ENCODE data around the gene SLC35C1. TPM values are rescaled to one million over a fixed set of nuclear protein-coding genes. Genes with fewer than 3 reads are reported as not detected.

SLC35C1 gene
- polyA plus RNA-seq, 1 experiment: 4.7 TPM

GRCh38 chr11:45847911-45848316 lies 43.0 kb downstream of the SLC35C1 start:
- no peaks in the 10 kb centered on the region for H3K9me3 ChIP-seq (ENCODE audit: control insufficient read depth, insufficient read depth, low read length)
- H3K27ac ChIP-seq (ENCODE audit: low read depth, low read length): peak overlapping the region; percentile 80
- peaks cover 3% of the 10 kb centered on the region for H3K27me3 ChIP-seq (ENCODE audit: control insufficient read depth, insufficient read depth, low read length)
- ChIA-PET CTCF (no interaction called here), POLR2A (interaction anchor here (0.6 to 1.4 kb wide), 5 partner anchors 25 to 1101 kb away, joined by 3 to 9 read pairs (median 5); partner anchors contain the start of gene SLC35C1)
- DNase-seq (ENCODE audit: low read depth, low spot score): no peak
- H3K4me3 ChIP-seq (ENCODE audit: low read depth, low read length): peak overlapping the region; percentile 88
- TF ChIP-seq CTCF (IDR thresholded peaks at IDR 0.05; ENCODE audit: low read depth, low read length): peak; percentile 24; the same call in 1 of the 2 replicates

- Histone ChIP-seq H3K9me3 (ENCODE audit: control insufficient read depth, insufficient read depth, low read length) (no peaks in the 10 kb centered on the region), H3K27ac (ENCODE audit: low read depth, low read length) (no peak overlapping the region), H3K27me3 (ENCODE audit: control insufficient read depth, insufficient read depth, low read length) (peaks cover 3% of the 10 kb centered on the region), H3K4me3 (ENCODE audit: low read depth, low read length) (peak overlapping the region; percentile 88)
- no peak for DNase-seq (ENCODE audit: low read depth, low spot score)
- POLR2A ChIA-PET: interaction anchor here (0.6 kb wide), 3 partner anchors 50 to 1102 kb away, joined by 3 to 5 read pairs (median 4); no protein-coding TSS in a partner anchor
- no peak for TF ChIP-seq CTCF (IDR thresholded peaks at IDR 0.05; ENCODE audit: low read depth, low read length)
- CTCF ChIA-PET: no interaction called here
These were observed 43.7 kb downstream of the SLC35C1 start for GRCh38 chr11:45848654-45849081.

DNA sequence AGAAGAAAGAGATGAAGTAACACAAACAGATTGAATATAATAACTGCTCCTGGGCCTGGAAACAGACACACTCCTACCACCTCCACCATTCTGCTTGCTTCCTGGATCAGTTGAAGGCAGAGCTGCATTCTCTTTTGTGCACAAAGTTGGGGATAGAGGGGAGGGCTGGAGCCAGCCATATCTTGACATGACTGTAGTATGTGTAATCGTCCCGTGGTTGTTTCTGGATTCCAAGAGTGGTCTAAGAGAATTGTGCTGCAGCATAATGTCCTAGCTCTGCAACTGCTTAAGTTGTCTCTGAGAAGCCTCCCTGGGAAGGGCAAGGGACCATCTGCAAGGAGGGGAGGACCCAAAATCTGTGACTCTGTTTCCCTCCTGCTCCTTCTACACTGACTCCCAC lies 45.5 kb downstream of the SLC35C1 start:
- Histone ChIP-seq H3K4me3 (ENCODE audit: low read depth, low read length) (no peak overlapping the region), H3K27me3 (ENCODE audit: control insufficient read depth, insufficient read depth, low read length) (peaks cover 3% of the 10 kb centered on the region), H3K27ac (ENCODE audit: low read depth, low read length) (no peak overlapping the region), H3K9me3 (ENCODE audit: control insufficient read depth, insufficient read depth, low read length) (no peaks in the 10 kb centered on the region)
- ChIA-PET POLR2A (no interaction called here), CTCF (interaction anchor here (0.7 kb wide), 1 partner anchor 156 kb away, joined by 3 read pairs; no protein-coding TSS in a partner anchor)
- TF ChIP-seq CTCF (IDR thresholded peaks at IDR 0.05; ENCODE audit: low read depth, low read length): no peak
- DNase-seq (ENCODE audit: low read depth, low spot score): no peak

DNA sequence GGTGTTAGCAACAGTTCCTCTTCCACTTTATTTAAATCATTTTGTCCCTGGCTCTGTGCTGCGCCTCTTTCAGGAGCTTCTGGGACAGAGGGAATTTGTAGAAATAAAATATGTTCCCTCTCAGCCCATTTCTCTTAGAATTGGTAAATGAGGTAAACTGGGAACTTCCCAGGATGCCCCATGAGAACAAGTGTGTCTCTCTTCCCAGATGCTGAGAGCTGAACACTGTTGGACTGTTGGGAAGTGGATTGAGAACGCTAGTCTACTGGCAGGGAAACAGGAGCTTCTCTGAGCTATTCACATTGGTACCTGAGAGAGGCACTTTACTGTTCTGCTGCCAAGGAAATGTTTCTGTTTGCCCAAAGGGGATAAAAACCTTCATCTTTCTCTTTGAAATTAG lies 46.3 kb downstream of the SLC35C1 start:
- ChIA-PET POLR2A (no interaction called here), CTCF (interaction anchor here (2.8 kb wide), 1 partner anchor 9 kb away, joined by 14 read pairs; no protein-coding TSS in a partner anchor)
- DNase-seq (ENCODE audit: low read depth, low spot score): no peak
- Histone ChIP-seq H3K9me3 (ENCODE audit: control insufficient read depth, insufficient read depth, low read length) (no peaks in the 10 kb centered on the region), H3K27me3 (ENCODE audit: control insufficient read depth, insufficient read depth, low read length) (no peaks in the 10 kb centered on the region), H3K4me3 (ENCODE audit: low read depth, low read length) (no peak overlapping the region), H3K27ac (ENCODE audit: low read depth, low read length) (no peak overlapping the region)
- TF ChIP-seq CTCF (IDR thresholded peaks at IDR 0.05; ENCODE audit: low read depth, low read length): no peak

DNA sequence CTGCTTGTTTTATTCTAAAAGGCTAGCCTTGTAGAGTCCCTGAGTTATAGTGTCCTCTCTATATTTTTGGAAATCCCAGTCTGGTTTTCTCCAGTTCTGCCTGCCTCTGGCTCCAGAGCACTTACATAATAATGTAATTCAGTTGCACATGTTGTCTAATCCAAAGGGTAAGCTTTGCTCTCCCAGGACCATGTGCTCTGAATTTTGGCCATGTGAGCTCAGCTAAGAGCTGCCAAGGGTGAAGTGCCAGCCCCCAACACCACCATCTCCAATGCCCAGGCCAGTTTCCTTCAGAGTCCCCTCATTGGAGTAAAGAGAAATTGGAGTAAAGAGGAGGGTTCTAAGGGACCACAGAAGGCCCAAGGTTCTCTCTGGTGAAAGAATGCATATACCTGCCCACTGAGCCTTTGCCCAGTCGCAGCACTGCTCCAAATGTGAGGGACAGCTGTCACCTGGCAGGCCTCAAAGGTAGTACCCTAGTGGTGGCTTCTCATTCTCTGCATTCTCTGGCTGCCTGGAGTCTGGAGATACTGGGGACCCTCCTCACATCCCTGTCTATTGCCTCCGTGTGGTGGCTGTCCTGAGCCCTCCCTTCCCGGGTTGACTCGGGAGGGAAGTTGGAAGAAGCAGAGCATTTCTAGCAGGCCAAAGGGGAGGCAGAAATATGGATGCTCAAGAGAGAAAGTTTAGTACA lies 47.2 kb downstream of the SLC35C1 start:
- H3K9me3 ChIP-seq (ENCODE audit: control insufficient read depth, insufficient read depth, low read length): no peaks in the 10 kb centered on the region
- POLR2A ChIA-PET: no interaction called here

More for the DNA sequence above, 47.2 kb downstream of the SLC35C1 start:
- TF ChIP-seq CTCF (IDR thresholded peaks at IDR 0.05; ENCODE audit: low read depth, low read length): no peak
- H3K27me3 ChIP-seq (ENCODE audit: control insufficient read depth, insufficient read depth, low read length): no peaks in the 10 kb centered on the region
- CTCF ChIA-PET: interaction anchor here (0.7 to 2.8 kb wide), 2 partner anchors 10 to 20 kb away, joined by 3 to 14 read pairs; no protein-coding TSS in a partner anchor
- DNase-seq (ENCODE audit: low read depth, low spot score): no peak
- no peak overlapping the region for H3K4me3 ChIP-seq (ENCODE audit: low read depth, low read length)
- H3K27ac ChIP-seq (ENCODE audit: low read depth, low read length): no peak overlapping the region
